ENCODE measurements around the gene TMIGD1. TPM values are rescaled to one million over a fixed set of nuclear protein-coding genes. Genes with fewer than 3 reads are reported as not detected.
"Not testable (repeated sequence)": the region's sequence is repeated elsewhere in the genome, so short reads cannot be mapped to it uniquely, and the experiment has no call there.

The TMIGD1 gene
- total and polyA plus RNA-seq, 10 donors: not detected

DNA sequence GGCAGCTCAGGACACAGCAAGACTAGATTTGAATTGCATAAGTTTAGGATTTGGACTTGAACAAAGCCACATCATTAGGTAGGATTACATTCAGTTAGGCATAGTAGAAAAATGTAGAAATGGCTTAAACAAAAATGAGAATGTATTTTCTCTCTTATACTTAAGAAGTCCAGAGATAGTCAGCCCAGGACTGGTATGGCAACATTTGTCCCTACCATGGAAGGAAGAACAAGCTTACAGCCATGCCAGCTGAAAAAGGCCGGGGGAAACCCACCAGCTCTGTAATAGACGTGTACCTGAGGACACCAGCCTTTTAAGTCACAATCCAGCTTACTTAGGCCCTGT is 11.2 kb upstream of the TMIGD1 start:
- DNase-seq: no peak
- Histone ChIP-seq H3K9me3 (no peaks in the 10 kb centered on the region), H3K4me3 (peak overlapping the region in 1 of 8 donors; percentile 15), H3K4me1 (peaks cover 1 to 44% (median 12%) of the 10 kb centered on the region in 6 donors), H3K36me3 (no peaks in the 10 kb centered on the region), H3K27me3 (replicated peaks in 1 of 7) (no peaks in the 10 kb centered on the region), H3K27ac (peak overlapping the region in 7 of 8 donors; percentile 33 to 90 (median 71))
- intact Hi-C loops (cut with DNase I; ENCODE audit: low total_unique reads): no loop called here
- WGBS, 5 donors: 69 to 87% (median 71%) methylated on average over 2 of the region's 2 CpGs
- TF ChIP-seq, protein P1, sequence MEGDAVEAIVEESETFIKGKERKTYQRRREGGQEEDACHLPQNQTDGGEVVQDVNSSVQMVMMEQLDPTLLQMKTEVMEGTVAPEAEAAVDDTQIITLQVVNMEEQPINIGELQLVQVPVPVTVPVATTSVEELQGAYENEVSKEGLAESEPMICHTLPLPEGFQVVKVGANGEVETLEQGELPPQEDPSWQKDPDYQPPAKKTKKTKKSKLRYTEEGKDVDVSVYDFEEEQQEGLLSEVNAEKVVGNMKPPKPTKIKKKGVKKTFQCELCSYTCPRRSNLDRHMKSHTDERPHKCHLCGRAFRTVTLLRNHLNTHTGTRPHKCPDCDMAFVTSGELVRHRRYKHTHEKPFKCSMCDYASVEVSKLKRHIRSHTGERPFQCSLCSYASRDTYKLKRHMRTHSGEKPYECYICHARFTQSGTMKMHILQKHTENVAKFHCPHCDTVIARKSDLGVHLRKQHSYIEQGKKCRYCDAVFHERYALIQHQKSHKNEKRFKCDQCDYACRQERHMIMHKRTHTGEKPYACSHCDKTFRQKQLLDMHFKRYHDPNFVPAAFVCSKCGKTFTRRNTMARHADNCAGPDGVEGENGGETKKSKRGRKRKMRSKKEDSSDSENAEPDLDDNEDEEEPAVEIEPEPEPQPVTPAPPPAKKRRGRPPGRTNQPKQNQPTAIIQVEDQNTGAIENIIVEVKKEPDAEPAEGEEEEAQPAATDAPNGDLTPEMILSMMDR (IDR thresholded peaks at IDR 0.05 in 8 of 11, conservative IDR thresholded peaks at IDR 0.05 in 3 of 11): no peak
- TF ChIP-seq POLR2A (IDR thresholded peaks at IDR 0.05) (no peak), POLR2AphosphoS5 (IDR thresholded peaks at IDR 0.05) (no peak)

DNA sequence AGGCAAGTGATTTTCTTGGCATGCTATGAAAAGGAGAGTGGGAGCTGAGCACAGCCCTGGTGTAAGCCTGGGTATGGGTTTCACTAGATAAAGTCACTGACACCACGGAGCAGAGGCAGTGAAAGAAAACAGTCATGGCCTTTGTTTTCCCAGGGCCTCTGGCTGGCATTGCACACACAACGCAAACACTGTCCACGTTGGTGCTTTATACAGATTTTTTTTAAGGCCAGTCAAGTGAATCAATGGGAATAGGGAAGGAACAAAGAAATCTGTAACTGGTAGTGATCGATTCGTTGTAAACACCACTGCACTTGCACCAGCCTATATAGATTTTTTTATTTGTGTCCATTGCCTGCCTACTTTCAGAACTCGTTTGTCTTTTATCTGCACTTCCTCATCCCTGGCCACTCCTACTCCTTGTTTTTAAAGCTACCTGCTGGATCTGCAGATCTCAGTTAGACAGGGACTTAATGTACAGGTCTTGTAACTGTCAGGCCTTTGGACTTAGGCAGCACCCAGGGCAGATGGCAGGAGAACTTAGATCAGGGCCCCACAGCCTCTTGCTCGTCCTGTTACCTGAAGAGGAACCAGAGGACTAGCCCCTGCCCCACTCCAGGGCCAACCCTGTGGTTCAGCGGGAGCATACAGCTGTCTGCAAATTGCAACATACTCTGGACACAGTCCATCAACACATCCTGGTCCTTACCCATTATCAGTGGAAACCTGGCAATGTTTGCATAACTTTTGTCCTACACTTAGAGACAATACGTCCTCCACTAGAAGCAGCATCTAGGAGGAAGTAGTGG is 10.6 kb upstream of the TMIGD1 start:
- no peaks in the 10 kb centered on the region for H3K9me3 ChIP-seq
- intact Hi-C loops (cut with DNase I; ENCODE audit: low total_unique reads): no loop called here
- no peak for DNase-seq
- TF ChIP-seq POLR2AphosphoS5 (IDR thresholded peaks at IDR 0.05): peak in 1 of 3 donors; percentile 36
- TF ChIP-seq, protein P1 (IDR thresholded peaks at IDR 0.05 in 8 of 11, conservative IDR thresholded peaks at IDR 0.05 in 3 of 11): no peak
- H3K36me3 ChIP-seq: no peaks in the 10 kb centered on the region
- H3K27ac ChIP-seq: peak overlapping the region in 7 of 8 donors; percentile 33 to 90 (median 67)
- peak overlapping the region in 1 of 8 donors; percentile 15 for H3K4me3 ChIP-seq
- no peaks in the 10 kb centered on the region for H3K27me3 ChIP-seq (replicated peaks in 1 of 7)
- 44 to 60% (median 57%) methylated on average over 8 to 9 of the region's 9 CpGs for WGBS, 5 donors
- H3K4me1 ChIP-seq: peaks cover 4 to 50% (median 15%) of the 10 kb centered on the region in 6 donors

DNA sequence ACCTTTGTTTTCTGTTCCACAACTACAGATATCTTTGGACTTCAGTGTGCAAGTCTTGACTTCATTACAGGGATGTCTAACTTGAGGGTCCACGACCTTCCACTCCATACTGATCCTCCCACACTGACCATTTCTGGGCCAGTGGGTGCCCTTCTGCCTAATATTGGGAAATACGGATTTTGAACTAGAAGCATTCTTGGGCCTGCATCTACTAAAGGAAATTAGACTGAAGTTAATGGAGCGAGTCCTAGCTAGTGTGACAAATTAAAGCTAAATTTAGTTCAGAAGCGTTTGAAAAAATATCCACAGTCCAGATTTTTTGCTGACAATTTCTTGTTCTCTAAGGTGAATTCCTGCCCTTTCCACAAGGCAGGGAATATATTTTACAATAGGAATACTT is 9.9 kb upstream of the TMIGD1 start:
- TF ChIP-seq POLR2AphosphoS5 (IDR thresholded peaks at IDR 0.05): no peak
- no peak for TF ChIP-seq POLR2A (IDR thresholded peaks at IDR 0.05)
- TF ChIP-seq, protein P1 (IDR thresholded peaks at IDR 0.05 in 8 of 11, conservative IDR thresholded peaks at IDR 0.05 in 3 of 11): no peak
- no peaks in the 10 kb centered on the region for H3K9me3 ChIP-seq
- no peak for DNase-seq
- H3K36me3 ChIP-seq: no peaks in the 10 kb centered on the region
- H3K27me3 ChIP-seq (replicated peaks in 1 of 7): no peaks in the 10 kb centered on the region
- intact Hi-C loops (cut with DNase I; ENCODE audit: low total_unique reads): no loop called here
- peak overlapping the region in 4 of 8 donors; percentile 53 to 90 (median 79) for H3K27ac ChIP-seq
- peaks cover 4 to 51% (median 15%) of the 10 kb centered on the region in 6 donors for H3K4me1 ChIP-seq
- H3K4me3 ChIP-seq: peak overlapping the region in 1 of 8 donors; percentile 15
- 82 to 88% (median 83%) methylated on average over 4 of the region's 4 CpGs for WGBS, 5 donors

DNA sequence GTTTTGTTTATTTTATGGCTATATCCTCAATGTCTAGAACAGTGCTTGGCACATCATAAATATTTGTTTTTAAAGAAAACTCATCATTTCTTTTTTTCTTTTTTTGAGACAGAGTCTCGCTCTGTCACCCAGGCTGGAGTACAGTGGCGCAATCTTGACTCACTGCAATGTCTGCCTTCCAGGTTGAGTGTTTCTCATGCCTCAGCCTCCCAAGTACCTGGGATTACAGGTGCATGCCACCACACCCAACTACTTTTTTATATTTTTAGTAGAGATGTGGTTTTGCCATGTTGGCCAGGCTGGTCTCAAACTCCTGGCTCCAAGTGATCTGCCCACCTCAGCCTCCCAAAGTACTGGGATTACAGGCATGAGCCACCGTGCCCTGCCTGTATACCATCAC is 9.4 kb upstream of the TMIGD1 start:
- H3K4me3 ChIP-seq; H3K36me3 ChIP-seq; DNase-seq; H3K9me3 ChIP-seq; H3K27me3 ChIP-seq (replicated peaks in 1 of 7); intact Hi-C loops (cut with DNase I; ENCODE audit: low total_unique reads): not testable (repeated sequence)
- Histone ChIP-seq H3K4me1 (peaks cover 4 to 51% (median 15%) of the 10 kb centered on the region in 6 donors), H3K27ac (peak overlapping the region in 1 of 8 donors; percentile 90)
- WGBS, 5 donors: 88 to 93% (median 88%) methylated on average over 3 of the region's 3 CpGs
